Upper lobe of left lung (tissue), 4 donors: Measurements from ENCODE around the gene IFI6.
"Not testable (repeated sequence)": the region's sequence is repeated elsewhere in the genome, so short reads cannot be mapped to it uniquely, and the experiment has no call there.

Source experiments
- CTCF ChIP-seq, 6 experiments: fragments of 450-650 bp in 4 of 6; fragments of 200-600 bp in 2 of 6; sonication (generic) in 2 of 6; IDR thresholded peaks; one replicate each; pipeline ENCODE4 v1.5.1; 2016 to 2019; ENCODE audit warnings: antibody characterized with exemption in 6 of 6
- EP300 ChIP-seq, 4 donors: sonication (generic); formaldehyde crosslinking; IDR thresholded peaks; one replicate each; pipeline ENCODE4 v1.5.1; 2017; ENCODE audit warnings: antibody characterized with exemption in 4 of 4, control low read depth in 2 of 4
- POLR2A ChIP-seq, 4 donors: fragments of 450-650 bp; IDR thresholded peaks; one replicate each; pipeline ENCODE4 v1.5.1; 2016 to 2017; ENCODE audit warnings: antibody characterized with exemption in 4 of 4, mild to moderate bottlenecking in 2 of 4

GRCh38 chr1:27680225-27680791, 8.3 kb upstream of the IFI6 start:
- TF ChIP-seq CTCF, EP300, POLR2A (IDR thresholded peaks at IDR 0.05): not testable (repeated sequence)
